ENCODE results near the gene STAU1. TPM values are rescaled to one million over a fixed set of nuclear protein-coding genes. Genes with fewer than 3 reads are reported as not detected.

Gene STAU1
- total and polyA plus RNA-seq, 10 of the 15 experiments (the other 5 are each of a cell fraction or from before 2014, with no cell fraction given), result 13.9 to 66.2 (median 45.6) TPM

- DNase-seq (ENCODE audit: low read depth, low spot score), result no peak
- WGBS (ENCODE audit: insufficient coverage, insufficient replicate concordance, low lambda C conversion rate, missing lambda C conversion rate), result 80% methylated on average over 6 of the region's 6 CpGs
- peak overlapping the region; percentile 31 for H3K9ac ChIP-seq (ENCODE audit: control insufficient read depth, insufficient read depth, low read length)
- no peak overlapping the region for H2AFZ ChIP-seq (ENCODE audit: control insufficient read depth, low read depth, low read length)
- in situ Hi-C loops (cut with MboI), result no loop called here
- TF ChIP-seq MEF2B (IDR thresholded peaks at IDR 0.05; ENCODE audit: partially characterized antibody, poor library complexity, severe bottlenecking), result no peak
- SMC1A ChIA-PET (ENCODE audit: uncharacterized antibody, unreplicated experiment), result interaction anchor here (0.6 to 13.5 kb wide), 12 partner anchors 9 to 102 kb away, joined by 3 to 271 read pairs (median 3); no protein-coding TSS in a partner anchor
- intact Hi-C loops (cut with micrococcal nuclease; ENCODE audit: unreplicated experiment), result loop anchor here (1.0 kb wide), 1 partner anchor 20 kb away; no protein-coding TSS in a partner anchor
- H4K20me1 ChIP-seq (ENCODE audit: control insufficient read depth, insufficient read depth), result no peaks in the 10 kb centered on the region; the same call in 1 of the 2 replicates
- H3K79me2 ChIP-seq (ENCODE audit: control insufficient read depth, insufficient read depth, low read length), result peaks cover 76% of the 10 kb centered on the region
- no peak for FAIRE-seq
- no peaks in the 10 kb centered on the region for H3K27me3 ChIP-seq (replicated peaks in 1 of 2; ENCODE audit: control insufficient read depth in 2 of 2, insufficient read depth in 2 of 2, low read length in 1 of 2)
- ATAC-seq, result no peak
- no peaks in the 10 kb centered on the region for H3K36me3 ChIP-seq (ENCODE audit: control insufficient read depth in 2 of 2, insufficient read depth in 2 of 2, low read length in 1 of 2)
- peaks cover 12% of the 10 kb centered on the region; the same call in 1 of the 2 replicates for H3K4me1 ChIP-seq (ENCODE audit: control insufficient read depth, insufficient read depth, low read length)
- POLR2A ChIA-PET, result interaction anchor here (0.8 to 14.2 kb wide), 7 partner anchors 11 to 138 kb away, joined by 3 to 214 read pairs (median 5); no protein-coding TSS in a partner anchor
- peak overlapping the region; percentile 78 for H3K4me2 ChIP-seq (ENCODE audit: control insufficient read depth, insufficient read depth)
- CTCF ChIA-PET, result interaction anchor here (0.7 to 10.1 kb wide), 7 partner anchors 10 to 52 kb away, joined by 3 to 113 read pairs (median 3); partner anchors contain the start of gene DDX27
- no peaks in the 10 kb centered on the region; the same call in 2 of the 3 replicates for H3K9me3 ChIP-seq (replicated peaks; ENCODE audit: control insufficient read depth, insufficient read depth, low read length)
- peak overlapping the region; percentile 81; the same call in 1 of the 2 replicates for H3K4me3 ChIP-seq
- RAD21 ChIA-PET (ENCODE audit: unreplicated experiment), result interaction anchor here (1.1 to 10.7 kb wide), 4 partner anchors 18 to 52 kb away, joined by 4 to 197 read pairs (median 6); partner anchors contain the start of gene DDX27
- peak overlapping the region; percentile 37; the same call in 1 of the 2 replicates for H3K27ac ChIP-seq (ENCODE audit: control insufficient read depth, insufficient read depth)
- no TSS peak for BruUV-seq (replicated peaks)
Observed at GRCh38 chr20:49185071-49185761, 2.9 kb downstream of the STAU1 start.

- Histone ChIP-seq H3K27ac (ENCODE audit: control insufficient read depth, insufficient read depth) (peak overlapping the region; percentile 37; the same call in 1 of the 2 replicates), H3K79me2 (ENCODE audit: control insufficient read depth, insufficient read depth, low read length) (peaks cover 81% of the 10 kb centered on the region), H3K4me3 (0 out of 2 replicates have a peak overlapping the region, but pooled peaks have one; percentile 42), H3K9me3 (replicated peaks; ENCODE audit: control insufficient read depth, insufficient read depth, low read length) (no peaks in the 10 kb centered on the region; the same call in 2 of the 3 replicates), H3K4me2 (ENCODE audit: control insufficient read depth, insufficient read depth) (peak overlapping the region; percentile 78), H3K4me1 (ENCODE audit: control insufficient read depth, insufficient read depth, low read length) (peaks cover 16% of the 10 kb centered on the region; the same call in 1 of the 2 replicates), H3K9ac (ENCODE audit: control insufficient read depth, insufficient read depth, low read length) (peak overlapping the region; percentile 38; the same call in 1 of the 2 replicates), H4K20me1 (ENCODE audit: control insufficient read depth, insufficient read depth) (no peaks in the 10 kb centered on the region; the same call in 1 of the 2 replicates), H2AFZ (ENCODE audit: control insufficient read depth, low read depth, low read length) (no peak overlapping the region), H3K27me3 (replicated peaks in 1 of 2; ENCODE audit: control insufficient read depth in 2 of 2, insufficient read depth in 2 of 2, low read length in 1 of 2) (no peaks in the 10 kb centered on the region), H3K36me3 (ENCODE audit: control insufficient read depth in 2 of 2, insufficient read depth in 2 of 2, low read length in 1 of 2) (no peaks in the 10 kb centered on the region)
- ChIA-PET POLR2A (interaction anchor here (0.6 to 14.2 kb wide), 7 partner anchors 10 to 92 kb away, joined by 4 to 214 read pairs (median 5); no protein-coding TSS in a partner anchor), CTCF (interaction anchor here (0.9 to 10.1 kb wide), 7 partner anchors 10 to 52 kb away, joined by 3 to 113 read pairs (median 3); partner anchors contain the start of gene DDX27), SMC1A (ENCODE audit: uncharacterized antibody, unreplicated experiment) (interaction anchor here (0.6 to 13.5 kb wide), 12 partner anchors 8 to 102 kb away, joined by 3 to 271 read pairs (median 3); no protein-coding TSS in a partner anchor), RAD21 (ENCODE audit: unreplicated experiment) (interaction anchor here (1.0 to 10.7 kb wide), 5 partner anchors 11 to 50 kb away, joined by 3 to 197 read pairs (median 4); partner anchors contain the start of gene DDX27)
- no peak for TF ChIP-seq BCL11A (IDR thresholded peaks at IDR 0.05; ENCODE audit: low read depth, low read length)
- BruUV-seq (replicated peaks), result no TSS peak
- no peak for FAIRE-seq
- in situ Hi-C loops (cut with MboI), result no loop called here
- WGBS (ENCODE audit: insufficient coverage, insufficient replicate concordance, low lambda C conversion rate, missing lambda C conversion rate), result 47% methylated on average over 3 of the region's 3 CpGs
- intact Hi-C loops (cut with micrococcal nuclease; ENCODE audit: unreplicated experiment), result loop anchor here (1.0 to 5.0 kb wide), 2 partner anchors 19 to 93 kb away; partner anchors contain the start of gene ZNFX1
- no peak for ATAC-seq
- DNase-seq (ENCODE audit: low read depth, low spot score), result no peak
Observed at GRCh38 chr20:49184691-49185070, 3.5 kb downstream of the STAU1 start.
